NCI-H82 (cell line): ENCODE measurements around the gene EGLN1.

ENCODE experiments used
- DNase-seq: peaks from one replicate; lab custom pipeline; 2025; lab: John Stamatoyannopoulos, UW

EGLN1 gene

GRCh38 chr1:231421546-231421970, 529 bp downstream of the EGLN1 start:
- peak; percentile 76 for DNase-seq

- DNase-seq, result peak; percentile 65
Measured at GRCh38 chr1:231420959-231421545, 1.0 kb downstream of the EGLN1 start.

- DNase-seq, result peak; percentile 47
Measured at GRCh38 chr1:231420299-231420958, 1.7 kb downstream of the EGLN1 start.

GRCh38 chr1:231419738-231420298, 2.3 kb downstream of the EGLN1 start:
- DNase-seq, result peak; percentile 24

- DNase-seq, result no peak
Measured at GRCh38 chr1:231419147-231419546, 2.9 kb downstream of the EGLN1 start.

- DNase-seq, result no peak
Measured at GRCh38 chr1:231418741-231419107, 3.4 kb downstream of the EGLN1 start.

- no peak for DNase-seq
Measured at GRCh38 chr1:231418101-231418740, 3.9 kb downstream of the EGLN1 start.

- DNase-seq, result no peak
Measured at GRCh38 chr1:231417513-231417912, 4.6 kb downstream of the EGLN1 start.

GRCh38 chr1:231416901-231417300, 5.2 kb downstream of the EGLN1 start:
- DNase-seq, result no peak

GRCh38 chr1:231415018-231415583, 7.0 kb downstream of the EGLN1 start:
- DNase-seq, result no peak

- no peak for DNase-seq
Measured at GRCh38 chr1:231414260-231415016, 7.6 kb downstream of the EGLN1 start.

- no peak for DNase-seq
Measured at GRCh38 chr1:231413749-231414082, 8.4 kb downstream of the EGLN1 start.

- DNase-seq, result no peak
Measured at GRCh38 chr1:231411036-231411531, 11.0 kb downstream of the EGLN1 start.

- DNase-seq, result no peak
Measured at GRCh38 chr1:231410036-231410612, 12.0 kb downstream of the EGLN1 start.

- no peak for DNase-seq
Measured at GRCh38 chr1:231408528-231409094, 13.5 kb downstream of the EGLN1 start.

GRCh38 chr1:231407547-231408396, 14.3 kb downstream of the EGLN1 start:
- no peak for DNase-seq

- DNase-seq, result no peak
Measured at GRCh38 chr1:231407049-231407448, 15.0 kb downstream of the EGLN1 start.

GRCh38 chr1:231404318-231404717, 17.8 kb downstream of the EGLN1 start:
- DNase-seq, result no peak

GRCh38 chr1:231401478-231401877, 20.6 kb downstream of the EGLN1 start:
- DNase-seq, result no peak
